Endothelial cell of umbilical vein (primary cell): ENCODE data around the gene KSR1. TPM values are rescaled to one million over a fixed set of nuclear protein-coding genes. Genes with fewer than 3 reads are reported as not detected.
A peak's percentile ranks its signal among the peaks of the same experiment; 100 is the strongest.

Source experiments
- BruUV-seq: library from RNA; stranded (reverse); fragments of 400-500 nt; replicated peaks from 2 replicates; lab custom pipeline; 2021; lab: Mats Ljungman, UMichigan
- CTCF ChIA-PET: fragments of 300-600, 350-600 bp; sonication (Branson Sonifier 250); formaldehyde crosslinking; loops from one replicate; lab custom pipeline; 2021; ENCODE audit warnings: antibody characterized with exemption, inconsistent platforms; lab: Charles Lee
- POLR2A ChIA-PET: fragments of 300-600, 350-600 bp; sonication (Branson Sonifier 250); formaldehyde crosslinking; loops from one replicate; lab custom pipeline; 2021; ENCODE audit warnings: antibody characterized with exemption, inconsistent platforms; lab: Charles Lee
- DNase-seq: peaks from one replicate; pipeline ENCODE4 v3.0.0-alpha.2; 2011; ENCODE audit warnings: low read depth, low spot score
- FAIRE-seq: peaks from 2 replicates; lab custom pipeline; 2011; peaks lifted over from hg19 to GRCh38; lab: Jason Lieb, UNC
- H2AFZ ChIP-seq: 2 replicates; pipeline ENCODE4 v1.6.0; 2012; ENCODE audit warnings: low read depth, low read length, control low read depth, inconsistent platforms
- H3K27ac ChIP-seq: 2 replicates; pipeline ENCODE4 v1.5.1; 2011; ENCODE audit warnings: low read depth, mild to moderate bottlenecking, control low read depth, low read length, moderate library complexity; ENCODE audit not compliant: insufficient read depth
- H3K27me3 ChIP-seq, 2 experiments: 2 replicates each; pipeline versions ENCODE4 v1.6.0 to v1.6.1; 2011; ENCODE audit warnings: low read length in 2 of 2, mixed read lengths in 1 of 2; ENCODE audit not compliant: control insufficient read depth in 2 of 2, insufficient read depth in 2 of 2
- H3K36me3 ChIP-seq, 2 experiments: 2 replicates in 1 of 2; 3 replicates in 1 of 2; pipeline ENCODE4 v1.5.1; 2011; ENCODE audit warnings: low read length in 2 of 2, mild to moderate bottlenecking in 1 of 2, moderate library complexity in 1 of 2; ENCODE audit not compliant: control insufficient read depth in 2 of 2, insufficient read depth in 2 of 2; ENCODE audit errors: extremely low read depth in 1 of 2
- H3K4me1 ChIP-seq: 3 replicates; pipeline ENCODE4 v1.5.1; 2011; ENCODE audit warnings: mild to moderate bottlenecking, low read length; ENCODE audit not compliant: control insufficient read depth, insufficient read depth; ENCODE audit errors: extremely low read depth
- H3K4me2 ChIP-seq: 2 replicates; pipeline ENCODE4 v1.6.1; 2011; ENCODE audit warnings: low read length, control low read depth, mixed read lengths; ENCODE audit not compliant: insufficient read depth
- H3K4me3 ChIP-seq, 3 experiments: fragments of 200-600 bp in 1 of 3; sonication (generic), shearing (Covaris generic) in 1 of 3; replicated peaks in 1 of 3; 2 replicates each; pipeline ENCODE4 v1.5.1; 2011 to 2016; ENCODE audit warnings: control low read depth in 3 of 3, low read length in 3 of 3, mild to moderate bottlenecking in 2 of 3, inconsistent platforms in 1 of 3, low read depth in 1 of 3, moderate library complexity in 1 of 3; ENCODE audit not compliant: insufficient read depth in 1 of 3
- H3K79me2 ChIP-seq: 2 replicates; pipeline ENCODE4 v1.6.0; 2012; ENCODE audit warnings: low read length, inconsistent platforms; ENCODE audit not compliant: control insufficient read depth, insufficient read depth
- H3K9ac ChIP-seq: replicated peaks from 2 replicates; pipeline ENCODE3; 2011; ENCODE audit warnings: low read length, control low read depth; ENCODE audit not compliant: insufficient read depth; ENCODE audit errors: extremely low read depth
- H3K9me1 ChIP-seq: replicated peaks from 3 replicates; pipeline ENCODE4 v1.6.0; 2011; ENCODE audit warnings: mild to moderate bottlenecking, low read length; ENCODE audit not compliant: control insufficient read depth, insufficient read depth; ENCODE audit errors: extremely low read depth
- H3K9me3 ChIP-seq: replicated peaks from 2 replicates; pipeline ENCODE4 v1.5.1; 2012; ENCODE audit warnings: low read length, inconsistent platforms; ENCODE audit not compliant: control insufficient read depth, insufficient read depth
- H4K20me1 ChIP-seq: replicated peaks from 2 replicates; pipeline ENCODE3; 2011; ENCODE audit warnings: mild to moderate bottlenecking, low read length; ENCODE audit not compliant: control insufficient read depth, insufficient read depth; ENCODE audit errors: extremely low read depth
- CTCF ChIP-seq, 2 donors: IDR thresholded peaks; 1 replicate in 1 of 2; 2 replicates in 1 of 2; pipeline ENCODE4 v1.5.1; 2011; ENCODE audit warnings: low read length in 2 of 2, mild to moderate bottlenecking in 2 of 2, moderate library complexity in 2 of 2, control low read depth in 1 of 2, inconsistent platforms in 1 of 2, low read depth in 1 of 2; ENCODE audit not compliant: insufficient read depth in 1 of 2; ENCODE audit errors: extremely low read depth in 1 of 2
- EZH2 ChIP-seq: IDR thresholded peaks from 2 replicates; pipeline ENCODE4 v1.6.1; 2012; ENCODE audit warnings: borderline replicate concordance, low read depth, mild to moderate bottlenecking, moderate library complexity, low read length, inconsistent platforms; ENCODE audit not compliant: severe bottlenecking
- FOS ChIP-seq: IDR thresholded peaks from 2 replicates; pipeline ENCODE4 v1.6.1; 2011; ENCODE audit warnings: mild to moderate bottlenecking, low read length, moderate library complexity, borderline replicate concordance; ENCODE audit not compliant: insufficient read depth
- GATA2 ChIP-seq: IDR thresholded peaks from 2 replicates; pipeline ENCODE4 v1.7.0; 2011; ENCODE audit warnings: low read depth, mild to moderate bottlenecking, moderate library complexity, mixed read lengths, low read length; ENCODE audit not compliant: insufficient read length, insufficient read depth
- JUN ChIP-seq: IDR thresholded peaks from 2 replicates; pipeline ENCODE4 v1.6.1; 2011; ENCODE audit warnings: borderline replicate concordance, low read depth; ENCODE audit not compliant: insufficient read length, insufficient read depth
- MAX ChIP-seq: IDR thresholded peaks from 2 replicates; pipeline ENCODE4 v1.6.1; 2011; ENCODE audit not compliant: insufficient read depth, insufficient read length
- MYC ChIP-seq: IDR thresholded peaks from one replicate; pipeline ENCODE4 v1.6.1; 2011; ENCODE audit warnings: mild to moderate bottlenecking, low read depth, low read length
- POLR2A ChIP-seq: IDR thresholded peaks from 2 replicates; pipeline ENCODE4 v1.6.1; 2012; ENCODE audit warnings: low read depth, mild to moderate bottlenecking, control low read depth, low read length
- POLR2AphosphoS5 ChIP-seq: IDR thresholded peaks from 2 replicates; pipeline ENCODE4 v1.6.1; 2012; ENCODE audit warnings: low read depth, mild to moderate bottlenecking, control low read depth, low read length, moderate library complexity; ENCODE audit not compliant: insufficient read depth
- dilution Hi-C: fragments of 300-500 bp; cut with MboI; formaldehyde crosslinking; loops from one replicate; pipeline ENCODE4 v1.15.0; 2019; ENCODE audit warnings: low sequenced_read_pairs; ENCODE audit not compliant: extremely low pct_ligation_motif_present
- intact Hi-C: fragments of 100-400 bp; cut with micrococcal nuclease; formaldehyde crosslinking; loops from one replicate; pipeline ENCODE4 v1.10.0; 2022
- polyA plus RNA-seq, 4 experiments: library from polyadenylated mRNA; depleted of rRNA in 3 of 4; stranded (reverse) in 3 of 4; unstranded in 1 of 4; fragments of >200 nt; gene quantifications; 2 replicates each; pipeline versions ENCODE4 v1.2.1 to v1.2.3, GENCODE V29; 2011 to 2012; ENCODE audit warnings: missing spikeins in 1 of 4
- total RNA-seq: library from RNA; stranded (reverse); gene quantifications from 2 replicates; pipeline ENCODE4 v1.2.3, GENCODE V29; 2021

KSR1 gene
- total and polyA plus RNA-seq, 2 donors (not counting 3 experiments of a cell fraction or from before 2014, with no cell fraction given) = 35.4 to 80.2 TPM

- CTCF ChIA-PET = interaction anchor here (1.2 to 1.3 kb wide), 2 partner anchors 9 to 21 kb away, joined by 3 read pairs; partner anchors contain the start of gene KSR1
- H3K27me3 ChIP-seq = no peaks in the 10 kb centered on the region
- no peak for DNase-seq
- no peak overlapping the region for H3K4me3 ChIP-seq
- no peaks in the 10 kb centered on the region for H4K20me1 ChIP-seq
- peak; percentile 21 for FAIRE-seq
- TF ChIP-seq GATA2 (no peak), JUN (no peak), FOS (no peak), POLR2A (no peak), MYC (no peak), POLR2AphosphoS5 (no peak), EZH2 (no peak), CTCF (IDR thresholded peaks at IDR 0.05; ENCODE audit: extremely low read depth in 1 of 2, insufficient read depth in 1 of 2, low read depth in 1 of 2, low read length in 2 of 2) (no peak), MAX (no peak)
- peaks cover 35% of the 10 kb centered on the region for H3K79me2 ChIP-seq
- no peaks in the 10 kb centered on the region for H3K9me1 ChIP-seq
- peaks cover 16% of the 10 kb centered on the region for H3K4me1 ChIP-seq
- intact Hi-C loops = no loop called here
- POLR2A ChIA-PET = no interaction called here
- H3K9ac ChIP-seq = no peak overlapping the region
- no TSS peak for BruUV-seq
- H2AFZ ChIP-seq = no peak overlapping the region
- H3K27ac ChIP-seq = no peak overlapping the region
- no peaks in the 10 kb centered on the region for H3K36me3 ChIP-seq
- no peak overlapping the region for H3K4me2 ChIP-seq
- H3K9me3 ChIP-seq = no peaks in the 10 kb centered on the region
- dilution Hi-C loops = no loop called here
These were observed 21.0 kb downstream of the KSR1 start for GRCh38 chr17:27477050-27477888.
